Heart right ventricle (tissue), 16 donors: ENCODE results near the gene ZNF608. TPM values are rescaled to one million over a fixed set of nuclear protein-coding genes. Genes with fewer than 3 reads are reported as not detected.

ENCODE experiments used
- ATAC-seq, 8 donors: fragments of 200-7000 bp; cut with Tn5 transposase; one replicate each; pipeline ENCODE4 v1.9.1; 2020; ENCODE audit warnings: mild to moderate bottlenecking in 8 of 8, moderate library complexity in 8 of 8, moderate number of reproducible peaks in 1 of 8
- DNase-seq, 2 donors: peaks; one replicate each; pipeline ENCODE4 v3.0.0-alpha.2; 2020
- H3K27ac ChIP-seq, 10 donors: fragments of 200-600 bp; sonication (generic) in 2 of 10; one replicate each; pipeline versions ENCODE4 v1.5.0 to v1.8.0; 2020 to 2022; ENCODE audit warnings: mild to moderate bottlenecking in 3 of 10
- H3K27me3 ChIP-seq, 7 donors: fragments of 200-600 bp; one replicate each; pipeline ENCODE4 v1.8.0; 2021 to 2022; ENCODE audit warnings: mild to moderate bottlenecking in 2 of 7
- H3K36me3 ChIP-seq, 9 donors: fragments of 200-600 bp; sonication (generic) in 1 of 9; one replicate each; pipeline versions ENCODE4 v1.5.0 to v1.8.0; 2020 to 2022; ENCODE audit warnings: mild to moderate bottlenecking in 2 of 9
- H3K4me1 ChIP-seq, 9 donors: fragments of 200-600 bp; sonication (generic) in 1 of 9; one replicate each; pipeline versions ENCODE4 v1.5.0 to v1.8.0; 2020 to 2022; ENCODE audit warnings: mild to moderate bottlenecking in 4 of 9
- H3K4me3 ChIP-seq, 10 donors: fragments of 200-600 bp; sonication (generic) in 2 of 10; one replicate each; pipeline versions ENCODE4 v1.5.0 to v1.8.0; 2020 to 2022; ENCODE audit warnings: mild to moderate bottlenecking in 7 of 10, moderate library complexity in 2 of 10
- H3K9me3 ChIP-seq, 11 donors: fragments of 200-600 bp in 10 of 11; sonication (generic) in 2 of 11; one replicate each; pipeline versions ENCODE4 v1.5.0 to v1.8.0; 2013 to 2022; ENCODE audit warnings: mild to moderate bottlenecking in 2 of 11, control low read depth in 1 of 11, moderate library complexity in 1 of 11
- CTCF ChIP-seq, 9 donors: fragments of 200-600 bp; sonication (generic) in 2 of 9; IDR thresholded peaks; one replicate each; pipeline versions ENCODE4 v1.5.0 to v1.8.0; 2021 to 2022; ENCODE audit warnings: antibody characterized with exemption in 9 of 9, mild to moderate bottlenecking in 5 of 9, moderate library complexity in 1 of 9
- WGBS, 2 donors: extraction: QIAGEN DNeasy Blood & Tissue Kit; methylation state at CpG; one replicate each; pipeline ENCODE4 v1.1.7; 2013; ENCODE audit warnings: inconsistent platforms in 1 of 2; 5-methylcytosine and 5-hydroxymethylcytosine counted together
- intact Hi-C, 10 donors: fragments of 100-400 bp; cut with DNase I; formaldehyde crosslinking; loops; one replicate each; pipeline versions ENCODE4 v1.11.1 to v1.14.2; 2022
- polyA plus RNA-seq, 2 donors: library from polyadenylated mRNA; stranded (reverse); fragments of 200-250 nt; gene quantifications; one replicate each; pipeline ENCODE4 v1.2.3, GENCODE V29; 2013
- total RNA-seq, 10 donors: library from RNA; stranded (reverse); fragmentation: NEBNext Ultra II Directional in 3 of 10; extraction: Animal tissue kit (Norgen Biotek cat#: 25700) in 3 of 10; gene quantifications; one replicate each; pipeline versions ENCODE4 v1.2.1 to v1.2.4, GENCODE V29; 2021 to 2023
- donor health status: Arrhythmogenic right ventricular cardiomyopathy.
- donor health status: ischemic (EF 13 %, LVEDD 7.1; RV severe dilation, severe dysfunction).
- donor health status: healthy with polysubstance abuse.
- donor health status: DM: no; HTN: yes; CAD: no.
- donor health status: DM: no; HTN: no; CAD: no.
- donor health status: ischemic (EF 25% LVEDD 6.9; RV normal size, moderate dysfunction).
- donor health status: ischemic (EF 25% LVEDD 5.7; RV mildly dilated, moderate dysfunction).
- donor health status: healthy.
- donor health status: DM: yes; HTN: yes; CAD: no.
- donor health status: Ischemic cardiomyopathy.
- donor health status: ischemic (EF 35%, LVEDD 5.7; RV mildly dilated, moderate dysfunction).
- donor health status: nonischemic (EF 11% LVEDD 7.7; RV severe dilation, severe dysfunction).
- donor health status: DM: yes; HTN: yes; CAD: no.
- donor health status: PGD.
- donor health status: ischemic (EF 29% LVEDD 5.4; RV normal size, mild dysfunction).
- donor health status: nonischemic (EF 23%, LVEDD 6.1; RV moderate dilation, normal function).

The ZNF608 gene
- total and polyA plus RNA-seq, 12 donors = 3.3 to 22.9 (median 13.1) TPM

DNA sequence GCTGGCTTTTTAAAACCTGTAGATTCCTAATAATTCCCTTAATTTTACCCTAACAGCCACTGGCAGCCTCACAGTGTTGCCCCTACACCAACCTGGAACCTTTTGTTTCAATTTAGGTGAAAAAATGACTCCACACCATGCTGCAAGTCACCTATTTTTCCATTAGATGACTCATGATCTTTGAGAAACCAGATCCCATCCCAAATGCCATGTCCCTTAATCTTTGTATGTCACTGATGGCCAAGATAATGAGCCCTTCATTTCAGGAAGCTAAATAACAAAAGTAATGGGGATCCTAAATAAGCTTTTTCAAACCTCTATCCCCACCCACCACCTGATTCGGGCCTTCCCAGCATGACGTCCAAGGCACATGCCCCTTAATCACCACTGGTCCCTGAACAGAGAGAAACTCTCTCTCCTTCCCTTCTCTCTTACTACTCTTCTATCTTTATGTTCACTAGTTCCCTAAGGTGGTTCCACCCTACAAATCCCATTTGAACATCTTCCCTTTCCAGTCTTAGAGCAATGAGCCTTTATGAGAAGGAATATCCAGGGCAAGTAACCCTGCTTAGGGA lies 33.6 kb downstream of the ZNF608 start:
- TF ChIP-seq CTCF (IDR thresholded peaks at IDR 0.05) = no peak
- Histone ChIP-seq H3K27ac (no peak overlapping the region), H3K4me1 (peaks cover 0 to 58% (median 31%) of the 10 kb centered on the region in 9 donors), H3K4me3 (no peak overlapping the region), H3K36me3 (no peaks in the 10 kb centered on the region), H3K27me3 (no peaks in the 10 kb centered on the region), H3K9me3 (no peaks in the 10 kb centered on the region)
- no peak for DNase-seq
- no peak for ATAC-seq
- intact Hi-C loops = no loop called here
- 90 to 93% methylated on average over 2 of the region's 2 CpGs for WGBS, 2 donors

DNA sequence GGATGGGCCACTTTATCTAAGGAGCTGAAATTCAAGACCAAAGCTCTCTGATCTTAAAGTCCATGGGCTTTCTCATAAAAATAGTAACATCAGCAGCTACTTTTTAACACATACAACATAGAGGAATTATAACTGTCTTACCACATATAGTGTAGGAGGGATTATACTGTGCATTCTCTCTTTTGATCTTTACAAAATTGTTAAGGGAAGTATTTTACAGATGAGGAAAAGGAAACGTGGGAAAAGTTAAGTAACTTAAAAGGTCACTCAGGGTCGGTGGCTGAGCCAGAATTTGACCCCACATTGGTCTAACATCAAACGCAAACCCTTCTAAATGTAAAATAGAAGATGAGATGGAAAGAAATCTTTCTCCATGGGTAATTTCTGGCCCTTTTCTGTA lies 38.4 kb downstream of the ZNF608 start:
- intact Hi-C loops = loop anchor here in 3 of 10 donors (5.0 kb wide), 3 partner anchors 34 to 916 kb away; partner anchors contain the start of gene ZNF608 (in 1 of the 3)
- no peak for TF ChIP-seq CTCF (IDR thresholded peaks at IDR 0.05)
- Histone ChIP-seq H3K4me1 (peaks cover 5 to 83% (median 50%) of the 10 kb centered on the region in 9 donors), H3K9me3 (no peaks in the 10 kb centered on the region), H3K4me3 (no peak overlapping the region), H3K27ac (peak overlapping the region in 1 of 10 donors; percentile 54), H3K36me3 (no peaks in the 10 kb centered on the region), H3K27me3 (no peaks in the 10 kb centered on the region)
- ATAC-seq (no peak), DNase-seq (no peak)
- 40 to 50% methylated on average over 3 of the region's 3 CpGs for WGBS, 2 donors

- peak overlapping the region in 1 of 10 donors; percentile 18 for H3K4me3 ChIP-seq
- no peak for DNase-seq
- intact Hi-C loops = loop anchor here in 3 of 10 donors (5.0 kb wide), 3 partner anchors 35 to 915 kb away; partner anchors contain the start of gene ZNF608 (in 1 of the 3)
Observed at GRCh38 chr5:124707520-124707919, 38.9 kb downstream of the ZNF608 start.

More at GRCh38 chr5:124707520-124707919, 38.9 kb downstream of the ZNF608 start:
- Histone ChIP-seq H3K4me1 (peaks cover 5 to 83% (median 54%) of the 10 kb centered on the region in 9 donors), H3K9me3 (no peaks in the 10 kb centered on the region), H3K27ac (peak overlapping the region in 4 of 10 donors; percentile 11 to 62 (median 34)), H3K27me3 (no peaks in the 10 kb centered on the region), H3K36me3 (no peaks in the 10 kb centered on the region)
- peak in 1 of 8 donors; percentile 7 for ATAC-seq
- no peak for TF ChIP-seq CTCF (IDR thresholded peaks at IDR 0.05)
- 34 to 37% methylated on average over 6 of the region's 6 CpGs for WGBS, 2 donors
